M059J (cell line): ENCODE measurements around the gene ZNF503. TPM values are rescaled to one million over a fixed set of nuclear protein-coding genes. Genes with fewer than 3 reads are reported as not detected.

Experiments
- DNase-seq: peaks from one replicate; pipeline ENCODE4 v3.0.0-alpha.2; 2012; ENCODE audit warnings: low read depth
- total RNA-seq: library from RNA; depleted of rRNA; stranded (reverse); fragments of >200 nt; shearing (Covaris generic); gene quantifications from 2 replicates; pipeline ENCODE4 v1.2.3, GENCODE V29; 2014

The ZNF503 gene
- total RNA-seq, 1 experiment from 2014 or later: 13.8 TPM

- DNase-seq: no peak
Observed at GRCh38 chr10:75431180-75432111, 29.9 kb upstream of the ZNF503 start, which contains the start of gene LRMDA. LRMDA (plus strand) TSS chr10:75431624.

- DNase-seq: peak; percentile 21
Observed at GRCh38 chr10:75430000-75430763, 28.6 kb upstream of the ZNF503 start.

- peak; percentile 36 for DNase-seq
Observed at GRCh38 chr10:75429159-75429827, 27.7 kb upstream of the ZNF503 start.

DNA sequence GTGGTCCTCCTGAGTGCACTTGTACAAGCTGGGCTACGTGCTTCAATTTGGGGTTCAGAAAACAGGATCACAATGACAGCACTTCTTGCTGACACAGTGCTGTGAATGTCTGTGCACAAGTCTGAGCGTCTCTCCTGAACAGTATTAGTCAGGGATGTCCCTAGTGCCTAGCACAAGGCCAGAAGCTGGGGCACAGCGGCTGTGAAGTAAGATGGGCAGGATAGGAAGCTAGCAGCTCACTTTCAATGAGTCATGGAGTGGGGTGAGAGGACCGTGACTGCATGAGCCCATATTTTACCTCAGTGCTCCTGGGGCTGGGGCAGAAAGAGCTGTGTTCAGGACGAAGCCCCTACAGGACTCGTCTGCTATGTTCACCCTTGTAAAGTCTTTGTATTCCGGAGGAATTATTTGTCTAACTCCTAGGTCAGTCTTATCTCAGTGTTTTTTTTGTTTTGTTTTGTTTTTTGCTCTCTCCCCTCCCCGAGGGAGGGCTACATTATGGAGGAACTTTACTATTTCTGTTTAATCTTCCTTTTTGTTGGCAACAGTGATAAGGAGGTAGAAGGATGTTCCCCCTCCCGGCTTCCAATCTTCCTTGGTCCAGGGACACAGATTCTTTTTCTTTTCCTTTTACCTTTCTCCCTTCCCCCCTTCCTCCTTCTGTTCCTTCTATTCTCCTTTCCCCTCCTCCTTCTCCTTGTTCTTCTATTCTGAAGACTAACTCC is 27.0 kb upstream of the ZNF503 start:
- DNase-seq: peak; percentile 78

- no peak for DNase-seq
Observed at GRCh38 chr10:75427951-75428350, 26.4 kb upstream of the ZNF503 start.

DNA sequence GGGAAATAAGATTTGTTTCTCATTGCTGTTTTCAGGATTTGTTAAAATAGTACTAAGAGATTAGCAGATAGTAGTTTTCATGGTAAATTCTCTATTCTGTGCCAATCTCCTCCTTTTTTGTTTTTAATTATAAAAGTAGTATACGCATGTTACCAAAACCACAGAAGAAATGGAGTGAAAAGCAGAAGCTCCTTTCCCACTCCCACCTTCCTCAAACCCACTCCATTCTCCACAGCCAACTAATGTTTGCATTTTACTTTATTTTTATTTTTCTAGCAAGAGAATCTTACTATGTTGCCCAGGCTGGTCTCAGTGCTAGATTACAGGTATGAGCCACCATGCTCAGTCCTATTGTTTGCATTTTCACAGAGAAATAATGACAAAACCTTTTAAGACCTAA is 25.3 kb upstream of the ZNF503 start:
- no peak for DNase-seq

DNA sequence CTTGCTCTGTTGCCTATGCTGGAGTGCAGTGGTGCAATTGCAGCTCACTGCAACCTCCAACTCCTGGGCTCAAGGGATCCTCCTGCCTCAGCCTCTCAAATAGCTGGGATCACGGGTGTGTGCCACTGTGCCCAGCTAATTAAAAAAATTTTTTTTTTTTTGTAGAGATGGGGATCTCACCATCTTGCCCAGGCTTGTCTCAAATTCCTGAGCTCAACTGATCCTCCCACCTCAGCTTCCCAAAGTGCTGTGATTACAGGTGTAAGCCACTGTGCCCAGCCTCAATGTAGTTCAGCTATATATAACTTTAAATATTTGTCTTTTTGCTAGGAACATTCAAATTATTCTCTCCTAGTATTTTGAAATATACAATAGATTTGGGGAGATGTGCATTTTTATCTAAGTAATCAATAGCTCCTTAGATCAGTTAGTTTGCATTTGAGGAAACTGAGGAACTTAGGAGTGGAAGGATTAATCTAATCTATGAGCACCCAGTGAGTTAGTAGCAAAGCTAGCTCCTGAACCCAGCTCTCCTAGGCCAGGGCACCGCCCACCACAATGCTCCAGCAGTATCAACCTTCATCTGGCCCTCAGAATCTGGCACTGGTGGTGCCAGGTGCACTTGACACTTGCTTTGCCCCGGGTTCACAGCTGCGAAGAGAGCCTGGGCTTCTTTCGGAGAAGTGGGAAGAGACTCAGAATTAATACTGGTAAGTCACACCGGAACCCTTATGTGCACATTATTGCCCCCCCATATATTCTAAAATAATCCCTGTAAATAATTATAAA is 23.9 kb upstream of the ZNF503 start:
- DNase-seq: no peak

- no peak for DNase-seq
Observed at GRCh38 chr10:75424571-75424970, 23.0 kb upstream of the ZNF503 start.

- no peak for DNase-seq
Observed at GRCh38 chr10:75422913-75423312, 21.3 kb upstream of the ZNF503 start.

- DNase-seq: no peak
Observed at GRCh38 chr10:75418712-75419111, 17.1 kb upstream of the ZNF503 start.

DNA sequence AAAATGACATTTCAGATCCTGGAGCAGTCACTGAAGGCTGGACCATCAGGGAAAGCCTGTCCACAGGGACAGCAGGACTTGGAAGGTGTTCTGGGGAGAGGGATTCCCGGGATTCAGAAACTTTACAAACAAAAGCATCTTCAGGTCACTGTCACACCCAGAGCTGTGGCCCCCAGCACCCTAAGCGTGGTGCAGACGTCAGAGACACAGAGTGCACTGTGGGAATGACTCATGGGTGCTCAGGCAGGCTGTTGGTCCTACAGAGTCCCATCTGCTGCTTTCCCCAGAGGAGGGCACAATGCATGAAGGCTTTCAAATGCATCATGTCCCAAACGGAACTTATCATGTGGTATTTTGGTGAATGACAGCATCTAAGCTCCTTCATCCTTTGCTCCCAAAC is 16.7 kb upstream of the ZNF503 start:
- DNase-seq: peak; percentile 33

DNA sequence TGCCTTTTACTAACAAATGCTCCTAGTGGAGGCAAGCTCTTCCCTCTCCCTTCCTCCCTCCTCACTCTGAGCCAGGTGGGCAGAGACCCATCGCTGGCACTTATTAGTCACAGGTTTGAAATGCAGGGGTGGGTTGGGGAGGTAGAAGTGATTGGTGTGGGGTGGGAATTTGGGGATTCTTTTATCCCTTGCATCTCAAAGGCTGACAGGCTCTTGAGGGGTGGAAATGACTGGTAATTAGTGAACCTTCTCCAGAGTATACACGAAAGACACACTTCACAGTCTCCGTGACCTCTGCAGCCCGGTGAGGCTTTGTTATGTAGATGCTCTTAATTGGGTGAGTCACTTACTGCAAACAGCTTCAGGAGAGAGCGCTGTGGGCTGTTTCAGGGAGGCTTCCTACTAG is 16.0 kb upstream of the ZNF503 start:
- DNase-seq: peak; percentile 79

- no peak for DNase-seq
Observed at GRCh38 chr10:75414527-75414926, 13.0 kb upstream of the ZNF503 start.

GRCh38 chr10:75410132-75411005 is 8.8 kb upstream of the ZNF503 start:
- no peak for DNase-seq

DNA sequence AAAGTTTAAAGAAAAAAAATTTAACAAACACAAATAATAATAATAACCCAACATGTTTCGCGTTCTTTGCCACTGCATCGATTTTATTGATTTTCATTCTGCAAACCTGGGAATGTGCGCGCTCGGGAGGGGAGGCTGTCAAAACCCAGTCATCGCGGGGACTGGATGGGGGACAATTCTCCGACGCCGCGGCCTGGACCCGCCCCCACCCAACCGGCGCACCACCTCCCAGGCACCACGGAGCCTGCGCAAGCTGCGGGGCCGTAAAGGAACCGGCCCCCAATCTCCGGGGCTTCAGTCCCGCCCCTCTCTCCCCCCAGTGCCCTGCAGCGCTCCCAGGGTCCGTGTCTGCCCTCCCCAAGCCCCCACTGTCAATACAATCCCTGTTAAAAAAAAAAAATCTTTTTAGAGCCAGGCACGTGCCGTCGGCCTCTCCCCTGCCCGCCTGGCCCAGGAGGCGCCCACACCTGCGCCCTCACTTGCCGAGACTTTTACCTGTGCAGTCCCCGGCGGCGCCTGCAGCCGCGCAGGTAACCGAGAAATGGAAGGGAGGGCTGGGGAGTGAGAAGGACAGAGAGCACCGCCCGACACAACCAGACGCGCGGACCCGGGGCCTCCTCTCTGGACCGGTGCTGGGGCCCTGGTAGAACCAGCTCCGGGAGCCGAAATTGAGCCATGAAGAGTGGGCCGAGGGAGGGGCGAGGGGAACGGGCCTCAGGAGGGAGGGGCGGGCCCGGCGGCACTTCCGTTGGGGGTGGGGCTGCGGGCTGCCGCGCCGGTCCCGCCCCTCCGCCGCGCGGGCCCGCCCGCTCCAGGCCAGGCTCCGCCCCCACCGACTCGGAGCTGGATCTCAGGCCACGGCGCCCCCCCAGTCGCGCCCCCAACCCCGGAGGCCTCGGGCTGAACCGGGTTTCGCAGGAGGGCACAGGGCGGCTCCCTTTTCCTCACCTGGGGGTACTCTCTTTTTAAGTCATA is 7.6 kb upstream of the ZNF503 start:
- peak; percentile 48 for DNase-seq

GRCh38 chr10:75408509-75408875 is 6.9 kb upstream of the ZNF503 start:
- no peak for DNase-seq

- DNase-seq: no peak
Observed at GRCh38 chr10:75407713-75408508, 6.3 kb upstream of the ZNF503 start.

DNA sequence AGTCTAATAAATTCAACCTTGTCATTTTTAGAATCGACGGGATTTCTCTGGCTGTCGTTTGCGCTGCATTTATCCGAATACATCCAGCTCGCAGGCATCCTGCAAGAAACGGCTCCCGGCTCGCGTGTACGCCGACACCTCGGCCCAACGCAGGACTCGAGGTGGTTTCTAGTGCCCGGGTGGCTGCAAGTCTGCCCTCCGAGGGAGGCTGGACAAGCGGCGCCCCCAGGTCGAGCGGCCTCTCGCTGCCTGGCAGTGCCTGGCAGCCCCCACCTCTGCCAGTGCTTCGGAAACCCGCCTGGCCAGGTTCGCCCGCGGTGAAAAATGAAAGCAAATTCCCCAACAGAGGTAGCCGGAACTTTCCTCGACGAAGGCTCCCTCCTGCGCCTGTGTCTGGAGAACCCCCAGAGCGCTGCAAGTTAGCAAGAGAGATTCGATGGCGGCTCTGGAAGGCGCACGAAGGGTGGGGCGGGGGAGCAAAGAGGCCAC is 5.7 kb upstream of the ZNF503 start:
- no peak for DNase-seq
